Ascending aorta (tissue), 2 donors: Measurements from ENCODE around the gene SOX13. TPM values are rescaled to one million over a fixed set of nuclear protein-coding genes. Genes with fewer than 3 reads are reported as not detected.

Experiments
- DNase-seq, 2 donors: peaks; one replicate each; pipeline ENCODE4 v3.0.0-alpha.2; 2019; ENCODE audit warnings: low spot score in 2 of 2
- H3K27ac ChIP-seq, 2 donors: fragments of 200-600 bp; sonication (generic); one replicate each; pipeline ENCODE4 v1.5.1; 2016 to 2017; ENCODE audit warnings: mild to moderate bottlenecking in 1 of 2
- H3K27me3 ChIP-seq: fragments of 200-600 bp; sonication (generic); one replicate; pipeline ENCODE4 v1.5.1; 2017
- H3K36me3 ChIP-seq, 2 donors: fragments of 200-600 bp; sonication (generic); one replicate each; pipeline ENCODE4 v1.5.1; 2016
- H3K4me1 ChIP-seq, 2 donors: fragments of 200-600 bp; sonication (generic); one replicate each; pipeline ENCODE4 v1.5.1; 2016 to 2017; ENCODE audit warnings: mild to moderate bottlenecking in 1 of 2
- H3K4me3 ChIP-seq, 2 donors: fragments of 200-600 bp; sonication (generic); one replicate each; pipeline ENCODE4 v1.5.1; 2016 to 2017; ENCODE audit warnings: mild to moderate bottlenecking in 1 of 2
- H3K9me3 ChIP-seq, 2 donors: fragments of 200-600 bp; sonication (generic); one replicate each; pipeline ENCODE4 v1.5.1; 2016
- intact Hi-C: fragments of 100-400 bp; cut with DNase I; formaldehyde crosslinking; loops from one replicate; pipeline ENCODE4 v1.15.1; 2023
- total RNA-seq: library from RNA; depleted of rRNA; stranded (reverse); fragments of >200 nt; gene quantifications from one replicate; pipeline ENCODE4 v1.1.0, GENCODE V29; 2016
- TF ChIP-seq, protein P1 (sequence below), 3 experiments: fragments of 200-600 bp in 2 of 3; fragments of 450-650 bp in 1 of 3; sonication (generic) in 2 of 3; IDR thresholded peaks; one replicate each; pipeline ENCODE4 v1.5.1; 2016 to 2019; ENCODE audit warnings: antibody characterized with exemption in 3 of 3, mild to moderate bottlenecking in 1 of 3, moderate library complexity in 1 of 3

SOX13 gene
- total RNA-seq, 1 donor from 2014 or later = 70.1 TPM

DNA sequence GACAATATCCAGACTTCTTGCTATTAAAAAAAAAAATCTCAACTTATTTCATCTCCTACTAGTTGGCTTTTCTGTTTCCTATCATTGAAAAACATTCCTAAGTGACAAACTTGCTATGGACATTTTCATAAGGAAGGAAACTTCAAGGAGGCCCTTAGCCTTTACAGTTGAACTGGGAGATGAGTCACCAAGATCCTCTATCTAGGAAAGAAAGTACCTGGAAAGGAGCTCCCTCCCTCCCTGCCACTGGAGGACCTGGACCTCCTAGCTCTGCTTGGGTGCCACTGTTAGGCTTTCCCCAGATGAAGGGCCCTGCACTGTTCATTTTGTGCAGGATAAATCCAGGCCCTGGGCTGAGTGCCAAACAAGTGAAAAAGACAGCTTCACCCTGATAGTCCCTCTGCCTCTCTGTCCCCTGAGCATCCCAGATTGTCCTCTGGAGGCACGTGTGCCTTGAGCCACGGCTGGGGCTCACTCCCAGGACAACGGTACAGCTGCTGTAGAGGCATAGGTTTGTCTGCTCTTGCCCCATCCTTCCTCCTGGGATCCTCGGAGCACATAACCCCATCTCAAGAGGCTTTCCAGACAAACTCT is 40.2 kb upstream of the SOX13 start:
- no peak overlapping the region for H3K27ac ChIP-seq
- H3K4me1 ChIP-seq = no peaks in the 10 kb centered on the region
- no peaks in the 10 kb centered on the region for H3K9me3 ChIP-seq
- no peaks in the 10 kb centered on the region for H3K27me3 ChIP-seq
- no peak for DNase-seq
- no peaks in the 10 kb centered on the region for H3K36me3 ChIP-seq
- intact Hi-C loops = no loop called here
- H3K4me3 ChIP-seq = no peak overlapping the region
- TF ChIP-seq, protein P1, sequence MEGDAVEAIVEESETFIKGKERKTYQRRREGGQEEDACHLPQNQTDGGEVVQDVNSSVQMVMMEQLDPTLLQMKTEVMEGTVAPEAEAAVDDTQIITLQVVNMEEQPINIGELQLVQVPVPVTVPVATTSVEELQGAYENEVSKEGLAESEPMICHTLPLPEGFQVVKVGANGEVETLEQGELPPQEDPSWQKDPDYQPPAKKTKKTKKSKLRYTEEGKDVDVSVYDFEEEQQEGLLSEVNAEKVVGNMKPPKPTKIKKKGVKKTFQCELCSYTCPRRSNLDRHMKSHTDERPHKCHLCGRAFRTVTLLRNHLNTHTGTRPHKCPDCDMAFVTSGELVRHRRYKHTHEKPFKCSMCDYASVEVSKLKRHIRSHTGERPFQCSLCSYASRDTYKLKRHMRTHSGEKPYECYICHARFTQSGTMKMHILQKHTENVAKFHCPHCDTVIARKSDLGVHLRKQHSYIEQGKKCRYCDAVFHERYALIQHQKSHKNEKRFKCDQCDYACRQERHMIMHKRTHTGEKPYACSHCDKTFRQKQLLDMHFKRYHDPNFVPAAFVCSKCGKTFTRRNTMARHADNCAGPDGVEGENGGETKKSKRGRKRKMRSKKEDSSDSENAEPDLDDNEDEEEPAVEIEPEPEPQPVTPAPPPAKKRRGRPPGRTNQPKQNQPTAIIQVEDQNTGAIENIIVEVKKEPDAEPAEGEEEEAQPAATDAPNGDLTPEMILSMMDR (IDR thresholded peaks at IDR 0.05) = no peak

DNA sequence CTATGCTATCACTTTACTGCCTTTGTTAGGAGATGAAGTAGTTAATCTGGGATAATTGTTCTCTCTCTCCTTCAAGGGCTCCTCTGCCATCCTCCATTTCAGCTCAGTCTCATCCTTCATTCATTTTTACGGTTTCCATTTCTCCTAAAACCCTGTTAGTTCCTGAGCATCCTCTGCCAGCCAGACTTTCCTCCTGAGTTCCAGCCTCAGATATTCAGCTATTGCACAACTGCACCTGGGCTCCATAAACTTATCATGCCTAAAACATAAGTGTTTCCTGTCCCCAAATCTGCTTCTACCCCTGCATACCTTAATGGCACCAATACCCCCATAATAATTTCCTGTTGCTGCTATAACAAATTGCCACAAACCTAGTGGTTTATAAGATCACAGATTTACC is 39.6 kb upstream of the SOX13 start:
- Histone ChIP-seq H3K27ac (no peak overlapping the region), H3K27me3 (no peaks in the 10 kb centered on the region), H3K9me3 (no peaks in the 10 kb centered on the region), H3K4me1 (no peaks in the 10 kb centered on the region), H3K4me3 (no peak overlapping the region), H3K36me3 (no peaks in the 10 kb centered on the region)
- TF ChIP-seq, protein P1 (IDR thresholded peaks at IDR 0.05) = no peak
- DNase-seq = no peak
- intact Hi-C loops = no loop called here

DNA sequence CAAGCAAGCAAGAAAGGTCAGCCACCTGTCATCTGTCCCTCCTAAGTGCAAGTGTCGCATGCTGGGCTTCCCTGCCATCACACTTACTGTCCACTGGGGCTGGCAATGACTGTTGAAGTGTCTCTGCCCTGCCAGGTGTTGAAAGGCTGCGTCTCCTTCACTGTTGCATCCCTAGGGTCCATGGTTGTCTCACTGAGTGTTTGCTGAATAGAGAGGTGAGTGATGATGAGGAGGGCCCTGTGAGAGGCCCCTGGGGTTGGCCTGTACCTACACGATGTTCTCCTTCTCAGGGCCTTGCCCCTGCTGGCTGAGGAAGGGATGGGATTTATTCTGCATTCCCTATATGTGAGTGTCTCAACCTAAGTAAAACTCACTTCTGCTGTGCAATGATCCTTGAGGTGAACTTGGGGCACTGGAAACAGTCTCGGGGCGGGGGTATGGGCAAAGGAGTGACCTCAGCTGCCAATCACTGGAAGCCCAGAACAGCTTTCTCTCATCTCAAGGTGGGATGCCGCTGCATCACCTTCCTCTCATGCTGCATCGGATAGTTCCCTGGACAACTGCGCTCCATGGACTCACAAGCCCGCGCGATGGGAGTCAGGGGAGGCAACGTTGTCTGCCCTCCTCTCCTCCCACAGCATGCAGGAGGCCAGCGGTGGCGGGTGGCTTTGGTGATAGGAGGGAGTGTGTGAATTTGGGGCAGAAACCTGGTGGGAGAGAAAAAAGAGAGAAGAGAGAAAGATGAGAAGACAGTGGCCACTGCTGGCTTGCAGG is 35.8 kb upstream of the SOX13 start:
- DNase-seq = no peak
- TF ChIP-seq, protein P1 (IDR thresholded peaks at IDR 0.05) = no peak
- H3K27me3 ChIP-seq = no peaks in the 10 kb centered on the region
- H3K9me3 ChIP-seq = no peaks in the 10 kb centered on the region
- H3K27ac ChIP-seq = no peak overlapping the region
- H3K4me3 ChIP-seq = no peak overlapping the region
- peaks cover 0 to 6% of the 10 kb centered on the region in 2 donors for H3K4me1 ChIP-seq
- intact Hi-C loops = no loop called here
- H3K36me3 ChIP-seq = no peaks in the 10 kb centered on the region

DNA sequence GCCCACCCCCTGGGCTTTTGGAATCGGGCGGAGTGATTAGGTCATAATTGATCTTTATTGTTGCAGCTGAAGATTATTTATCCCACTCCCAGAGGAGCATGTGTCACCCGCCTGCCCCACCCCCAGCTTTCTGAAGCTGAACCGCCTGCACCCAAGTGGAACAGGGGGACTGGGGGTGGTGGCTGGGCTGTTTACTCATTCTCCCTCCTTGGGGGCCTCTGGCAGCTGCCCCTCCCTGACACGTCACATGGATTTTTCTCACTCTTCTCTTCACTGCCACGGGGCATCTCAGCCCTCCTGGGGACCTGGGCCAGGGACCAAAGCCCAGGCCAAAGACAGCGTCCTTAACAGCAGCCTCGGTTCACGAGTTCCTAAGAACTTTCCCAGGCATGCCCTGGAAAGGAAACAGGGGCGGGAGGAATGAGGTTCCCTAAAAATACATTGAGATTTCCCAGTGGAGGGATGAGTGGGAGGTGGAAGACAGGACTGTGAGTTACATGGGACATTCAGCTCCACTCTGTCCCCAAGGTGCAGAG is 31.6 kb upstream of the SOX13 start:
- intact Hi-C loops = no loop called here
- H3K27me3 ChIP-seq = no peaks in the 10 kb centered on the region
- peak overlapping the region in 1 of 2 donors; percentile 17 for H3K27ac ChIP-seq
- no peaks in the 10 kb centered on the region for H3K9me3 ChIP-seq
- TF ChIP-seq, protein P1 (IDR thresholded peaks at IDR 0.05) = no peak
- no peak overlapping the region for H3K4me3 ChIP-seq
- no peaks in the 10 kb centered on the region for H3K36me3 ChIP-seq
- peaks cover 0 to 6% of the 10 kb centered on the region in 2 donors for H3K4me1 ChIP-seq
- DNase-seq = peak in 1 of 2 donors; percentile 64

DNA sequence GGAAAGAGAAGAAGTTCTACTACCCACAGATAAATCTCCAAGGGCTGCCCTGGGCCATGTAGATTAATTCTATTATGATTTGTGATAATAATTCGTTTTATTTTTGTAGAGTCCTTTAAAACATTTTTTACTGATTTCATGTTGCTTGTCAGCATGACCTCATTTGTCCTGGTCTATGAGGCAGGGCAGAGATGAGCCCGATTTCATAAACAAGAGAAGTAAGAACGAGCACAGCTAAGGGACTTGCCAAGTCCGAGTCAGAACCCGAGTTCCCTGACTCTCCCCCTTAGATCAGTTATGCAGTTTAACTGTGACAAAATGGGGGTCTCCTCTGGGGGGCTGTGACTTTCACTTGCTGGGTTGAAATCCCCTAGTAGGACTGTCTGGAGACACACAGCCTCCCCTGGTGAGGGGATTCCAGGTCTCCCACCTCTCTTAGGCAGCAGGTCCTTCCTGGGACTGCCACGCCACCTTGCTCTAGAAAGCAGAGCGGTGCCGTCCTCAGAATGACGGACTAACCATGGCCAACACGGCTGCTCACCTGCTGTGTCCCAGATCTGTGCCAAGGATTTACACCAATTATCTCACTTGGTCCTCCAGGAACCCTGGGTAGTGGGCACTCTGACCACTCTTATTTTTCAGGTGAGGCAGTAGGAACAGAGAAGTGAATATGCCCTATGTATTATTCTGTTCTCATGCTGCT is 31.0 kb upstream of the SOX13 start:
- intact Hi-C loops = no loop called here

More for the DNA sequence above, 31.0 kb upstream of the SOX13 start:
- no peak overlapping the region for H3K4me3 ChIP-seq
- TF ChIP-seq, protein P1 (IDR thresholded peaks at IDR 0.05) = no peak
- H3K9me3 ChIP-seq = no peaks in the 10 kb centered on the region
- no peaks in the 10 kb centered on the region for H3K36me3 ChIP-seq
- H3K4me1 ChIP-seq = peaks cover 0 to 6% of the 10 kb centered on the region in 2 donors
- DNase-seq = no peak
- peak overlapping the region in 1 of 2 donors; percentile 13 for H3K27ac ChIP-seq
- no peaks in the 10 kb centered on the region for H3K27me3 ChIP-seq
